Liver (tissue), 9 donors: ENCODE results near the gene IGHMBP2. TPM values are rescaled to one million over a fixed set of nuclear protein-coding genes. Genes with fewer than 3 reads are reported as not detected.

ENCODE experiments used
- DNase-seq: peaks from one replicate; pipeline ENCODE4 v3.0.0-alpha.2; 2017; ENCODE audit warnings: low spot score
- H3K27ac ChIP-seq, 2 donors: one replicate each; pipeline ENCODE4 v1.7.0; 2013; ENCODE audit warnings: inconsistent platforms in 2 of 2, low read length in 2 of 2, control low read depth in 1 of 2, low read depth in 1 of 2, mild to moderate bottlenecking in 1 of 2
- H3K27me3 ChIP-seq, 4 donors: one replicate each; pipeline versions ENCODE4 v1.6.1 to v1.7.0; 2013; ENCODE audit warnings: low read length in 3 of 4, inconsistent platforms in 1 of 4, mild to moderate bottlenecking in 1 of 4, moderate library complexity in 1 of 4; ENCODE audit not compliant: control insufficient read depth in 4 of 4, insufficient read depth in 4 of 4
- H3K36me3 ChIP-seq, 4 donors: one replicate each; pipeline versions ENCODE4 v1.6.1 to v1.7.0; 2013; ENCODE audit warnings: low read length in 3 of 4, mild to moderate bottlenecking in 3 of 4, low read depth in 1 of 4, moderate library complexity in 1 of 4; ENCODE audit not compliant: control insufficient read depth in 4 of 4, insufficient read depth in 3 of 4
- H3K4me1 ChIP-seq, 4 donors: one replicate each; pipeline versions ENCODE4 v1.6.1 to v1.7.0; 2013; ENCODE audit warnings: low read length in 3 of 4, mild to moderate bottlenecking in 3 of 4, moderate library complexity in 1 of 4; ENCODE audit not compliant: control insufficient read depth in 4 of 4, insufficient read depth in 4 of 4
- H3K4me3 ChIP-seq, 3 donors: one replicate each; pipeline versions ENCODE4 v1.6.1 to v1.7.0; 2013; ENCODE audit warnings: low read length in 3 of 3, control low read depth in 1 of 3, low read depth in 1 of 3, mild to moderate bottlenecking in 1 of 3
- H3K9ac ChIP-seq, 2 donors: one replicate each; pipeline ENCODE4 v1.7.0; 2013; ENCODE audit warnings: low read length in 2 of 2, mild to moderate bottlenecking in 2 of 2, moderate library complexity in 2 of 2, control low read depth in 1 of 2, low read depth in 1 of 2
- H3K9me3 ChIP-seq, 4 donors: one replicate each; pipeline versions ENCODE4 v1.6.1 to v1.7.0; 2013; ENCODE audit warnings: low read length in 3 of 4; ENCODE audit not compliant: control insufficient read depth in 4 of 4
- ATF3 ChIP-seq: IDR thresholded peaks from 2 replicates; pipeline ENCODE4 v1.6.1; 2016; ENCODE audit warnings: antibody characterized with exemption
- CTCF ChIP-seq: fragments of 150-350 bp; IDR thresholded peaks from 2 replicates; pipeline ENCODE4 v1.5.1; 2017; ENCODE audit warnings: improper control_type of control experiment, low read depth, low read length; ENCODE audit not compliant: missing input control
- EGR1 ChIP-seq, 2 donors: IDR thresholded peaks; 2 replicates each; pipeline ENCODE4 v1.6.1; 2016 to 2018; ENCODE audit warnings: antibody characterized with exemption in 2 of 2, low read depth in 2 of 2
- FOXA1 ChIP-seq: IDR thresholded peaks from 2 replicates; pipeline ENCODE4 v1.6.1; 2016; ENCODE audit warnings: antibody characterized with exemption
- FOXA2 ChIP-seq: IDR thresholded peaks from 2 replicates; pipeline ENCODE4 v1.6.1; 2016; ENCODE audit warnings: antibody characterized with exemption
- GABPA ChIP-seq, 2 donors: IDR thresholded peaks in 1 of 2; conservative IDR thresholded peaks in 1 of 2; 2 replicates each; pipeline ENCODE4 v1.6.1; 2016; ENCODE audit warnings: antibody characterized with exemption in 2 of 2, mild to moderate bottlenecking in 1 of 2, moderate library complexity in 1 of 2
- HNF4A ChIP-seq, 2 donors: conservative IDR thresholded peaks; 2 replicates each; pipeline ENCODE4 v1.6.1; 2016; ENCODE audit warnings: antibody characterized with exemption in 2 of 2, mild to moderate bottlenecking in 2 of 2
- HNF4G ChIP-seq: IDR thresholded peaks from 2 replicates; pipeline ENCODE4 v1.6.1; 2016; ENCODE audit warnings: antibody characterized with exemption
- JUND ChIP-seq, 2 donors: IDR thresholded peaks; 2 replicates each; pipeline ENCODE4 v1.6.1; 2016; ENCODE audit warnings: antibody characterized with exemption in 2 of 2
- MAX ChIP-seq: IDR thresholded peaks from 2 replicates; pipeline ENCODE4 v1.6.1; 2016; ENCODE audit warnings: antibody characterized with exemption
- NR2F2 ChIP-seq: IDR thresholded peaks from 2 replicates; pipeline ENCODE4 v1.6.1; 2016; ENCODE audit warnings: antibody characterized with exemption
- RAD21 ChIP-seq, 2 donors: IDR thresholded peaks; 2 replicates each; pipeline ENCODE4 v1.6.1; 2016; ENCODE audit warnings: antibody characterized with exemption in 2 of 2, mild to moderate bottlenecking in 2 of 2
- REST ChIP-seq: IDR thresholded peaks from 2 replicates; pipeline ENCODE4 v1.6.1; 2016; ENCODE audit warnings: antibody characterized with exemption, mild to moderate bottlenecking
- RXRA ChIP-seq, 2 donors: IDR thresholded peaks; 2 replicates each; pipeline ENCODE4 v1.6.1; 2017 to 2018; ENCODE audit warnings: antibody characterized with exemption in 2 of 2, mild to moderate bottlenecking in 1 of 2
- SP1 ChIP-seq: IDR thresholded peaks from 2 replicates; pipeline ENCODE4 v1.6.1; 2018; ENCODE audit warnings: antibody characterized with exemption, mild to moderate bottlenecking
- TAF1 ChIP-seq: conservative IDR thresholded peaks from 2 replicates; pipeline ENCODE4 v1.6.1; 2016; ENCODE audit warnings: antibody characterized with exemption, mild to moderate bottlenecking
- YY1 ChIP-seq: IDR thresholded peaks from 2 replicates; pipeline ENCODE4 v1.6.1; 2016; ENCODE audit warnings: antibody characterized with exemption, mild to moderate bottlenecking
- ZBTB33 ChIP-seq: IDR thresholded peaks from 2 replicates; pipeline ENCODE4 v1.6.1; 2016; ENCODE audit warnings: antibody characterized with exemption
- WGBS: extraction: QIAGEN DNeasy Blood & Tissue Kit; methylation state at CpG from one replicate; pipeline ENCODE4 v1.1.7; 2013; 5-methylcytosine and 5-hydroxymethylcytosine counted together
- polyA plus RNA-seq, 2 donors: library from polyadenylated mRNA; stranded (reverse) in 1 of 2; unstranded in 1 of 2; fragments of 200-250 nt in 1 of 2; fragments of >200 nt in 1 of 2; fragmentation: Nextera tagmentation in 1 of 2; extraction: Ambion mirVana in 1 of 2; gene quantifications; one replicate each; pipeline versions ENCODE4 v1.2.1 to v1.2.3, GENCODE V29; 2013 to 2015
- total RNA-seq, 2 donors: library from RNA; depleted of rRNA; stranded (reverse); fragments of >200 nt; gene quantifications; one replicate each; pipeline ENCODE4 v1.2.3, GENCODE V29; 2014
- donor health status: healthy.
- donor health status: healthy.
- donor health status: healthy.
- donor health status: healthy.
- donor health status: healthy.

The IGHMBP2 gene
- total RNA-seq (10 to 100 TPM in 1 of 2 donors, 1 to 10 TPM in 1; 6.1 to 14.0 TPM), polyA plus RNA-seq (1 to 10 TPM; 5.7 to 7.8 TPM)

GRCh38 chr11:68903288-68904247 lies at the start of gene IGHMBP2, which contains the start of gene MRPL21:
Gene IGHMBP2 (plus strand): TSS chr11:68903891. CDS start chr11:68903953, 62 bp downstream.
Gene MRPL21 (minus strand): TSS chr11:68903832. CDS start chr11:68903810, 22 bp downstream.
- Histone ChIP-seq H3K27me3 (no peaks in the 10 kb centered on the region), H3K9me3 (no peaks in the 10 kb centered on the region), H3K27ac (peak within 1 kb of the TSS; percentile 78 to 83), H3K36me3 (peaks cover 0 to 23% (median 12%) of the 10 kb centered on the region in 4 donors), H3K4me3 (peak within 1 kb of the TSS; percentile 80 to 94 (median 93)), H3K4me1 (peaks cover 4 to 30% (median 24%) of the 10 kb centered on the region in 4 donors), H3K9ac (peak within 1 kb of the TSS; percentile 83 to 96)
- WGBS: under 1% methylated on average over 78 of the region's 78 CpGs
- TF ChIP-seq REST (peak; percentile 43), GABPA (IDR thresholded peaks at IDR 0.05 in 1 of 2, conservative IDR thresholded peaks at IDR 0.05 in 1 of 2) (peak; percentile 94 to 98), JUND (IDR thresholded peaks at IDR 0.05) (no peak), FOXA2 (no peak), SP1 (peak; percentile 50), ZBTB33 (no peak), HNF4A (conservative IDR thresholded peaks at IDR 0.05) (no peak), RXRA (IDR thresholded peaks at IDR 0.05) (peak in 1 of 2 donors; percentile 11), NR2F2 (no peak), HNF4G (no peak), TAF1 (no peak), CTCF (no peak), RAD21 (IDR thresholded peaks at IDR 0.05) (peak; percentile 51 to 69), MAX (peak; percentile 84), YY1 (peak; percentile 93), FOXA1 (no peak), EGR1 (IDR thresholded peaks at IDR 0.05; ENCODE audit: low read depth in 2 of 2) (no peak), ATF3 (no peak)
- DNase-seq: peak; percentile 89
